ENCODE measurements around the gene CEMIP2. TPM values are rescaled to one million over a fixed set of nuclear protein-coding genes. Genes with fewer than 3 reads are reported as not detected.

Gene CEMIP2
- total RNA-seq, 1 donor from 2014 or later, result 64.9 TPM

GRCh38 chr9:71752352-71752751 is 16.0 kb downstream of the CEMIP2 start:
- intact Hi-C loops (cut with micrococcal nuclease), result no loop called here

- intact Hi-C loops (cut with micrococcal nuclease), result no loop called here
Observed at GRCh38 chr9:71748280-71748743, 20.0 kb downstream of the CEMIP2 start.

- intact Hi-C loops (cut with micrococcal nuclease), result no loop called here
Observed at GRCh38 chr9:71747576-71747975, 20.7 kb downstream of the CEMIP2 start.

GRCh38 chr9:71746758-71747125 is 21.6 kb downstream of the CEMIP2 start:
- intact Hi-C loops (cut with micrococcal nuclease), result no loop called here

GRCh38 chr9:71746023-71746757 is 22.1 kb downstream of the CEMIP2 start:
- intact Hi-C loops (cut with micrococcal nuclease), result no loop called here

- intact Hi-C loops (cut with micrococcal nuclease), result no loop called here
Observed at GRCh38 chr9:71744754-71745521, 23.4 kb downstream of the CEMIP2 start.

GRCh38 chr9:71743882-71744281 is 24.4 kb downstream of the CEMIP2 start:
- intact Hi-C loops (cut with micrococcal nuclease), result no loop called here

GRCh38 chr9:71743217-71743705 is 25.1 kb downstream of the CEMIP2 start:
- intact Hi-C loops (cut with micrococcal nuclease), result no loop called here

GRCh38 chr9:71742703-71743102 is 25.6 kb downstream of the CEMIP2 start:
- intact Hi-C loops (cut with micrococcal nuclease), result no loop called here

GRCh38 chr9:71741926-71742648 is 26.2 kb downstream of the CEMIP2 start:
- intact Hi-C loops (cut with micrococcal nuclease), result no loop called here

- intact Hi-C loops (cut with micrococcal nuclease), result no loop called here
Observed at GRCh38 chr9:71740199-71740598, 28.1 kb downstream of the CEMIP2 start.

GRCh38 chr9:71737455-71737854 is 30.9 kb downstream of the CEMIP2 start:
- intact Hi-C loops (cut with micrococcal nuclease), result loop anchor here (5.0 kb wide), 1 partner anchor 35 kb away; no protein-coding TSS in a partner anchor

GRCh38 chr9:71736236-71736635 is 32.1 kb downstream of the CEMIP2 start:
- intact Hi-C loops (cut with micrococcal nuclease), result loop anchor here (5.0 kb wide), 1 partner anchor 34 kb away; no protein-coding TSS in a partner anchor

GRCh38 chr9:71734950-71735349 is 33.4 kb downstream of the CEMIP2 start:
- intact Hi-C loops (cut with micrococcal nuclease), result loop anchor here (5.0 kb wide), 1 partner anchor 33 kb away; no protein-coding TSS in a partner anchor

GRCh38 chr9:71733176-71733575 is 35.1 kb downstream of the CEMIP2 start:
- intact Hi-C loops (cut with micrococcal nuclease), result no loop called here

GRCh38 chr9:71729816-71730526 is 38.3 kb downstream of the CEMIP2 start:
- intact Hi-C loops (cut with micrococcal nuclease), result no loop called here

GRCh38 chr9:71726723-71727122 is 41.6 kb downstream of the CEMIP2 start:
- intact Hi-C loops (cut with micrococcal nuclease), result no loop called here

GRCh38 chr9:71725590-71726338 is 42.5 kb downstream of the CEMIP2 start:
- intact Hi-C loops (cut with micrococcal nuclease), result loop anchor here (2.0 kb wide), 1 partner anchor 43 kb away; the partner anchor contains the start of gene CEMIP2

- intact Hi-C loops (cut with micrococcal nuclease), result no loop called here
Observed at GRCh38 chr9:71721855-71722254, 46.5 kb downstream of the CEMIP2 start.

- intact Hi-C loops (cut with micrococcal nuclease), result no loop called here
Observed at GRCh38 chr9:71719562-71719961, 48.8 kb downstream of the CEMIP2 start.

All from T-helper 1 cell treated with Interleukin-12 subunit alpha and Interleukin-12 subunit beta and Interleukin-4 antibody, amounts not matched to agents 30 ng/mL and 1 ng/mL, for 36 hours (primary cell).